Rectal smooth muscle tissue (tissue), 1 donor: Measurements from ENCODE around the gene CCDC181.

ENCODE experiments used
- H3K27ac ChIP-seq: one replicate; pipeline ENCODE4 v1.7.0; 2013; ENCODE audit warnings: low read depth, low read length, inconsistent platforms
- H3K27me3 ChIP-seq: one replicate; pipeline ENCODE4 v1.7.0; 2013; ENCODE audit warnings: low read length; ENCODE audit not compliant: control insufficient read depth, insufficient read depth
- H3K36me3 ChIP-seq: one replicate; pipeline ENCODE4 v1.7.0; 2013; ENCODE audit warnings: low read length; ENCODE audit not compliant: control insufficient read depth, insufficient read depth
- H3K4me1 ChIP-seq: one replicate; pipeline ENCODE4 v1.7.0; 2013; ENCODE audit warnings: low read length; ENCODE audit not compliant: control insufficient read depth, insufficient read depth
- H3K4me3 ChIP-seq: one replicate; pipeline ENCODE4 v1.7.0; 2013; ENCODE audit warnings: low read length
- H3K9ac ChIP-seq: one replicate; pipeline ENCODE4 v1.7.0; 2013; ENCODE audit warnings: low read length

The CCDC181 gene

DNA sequence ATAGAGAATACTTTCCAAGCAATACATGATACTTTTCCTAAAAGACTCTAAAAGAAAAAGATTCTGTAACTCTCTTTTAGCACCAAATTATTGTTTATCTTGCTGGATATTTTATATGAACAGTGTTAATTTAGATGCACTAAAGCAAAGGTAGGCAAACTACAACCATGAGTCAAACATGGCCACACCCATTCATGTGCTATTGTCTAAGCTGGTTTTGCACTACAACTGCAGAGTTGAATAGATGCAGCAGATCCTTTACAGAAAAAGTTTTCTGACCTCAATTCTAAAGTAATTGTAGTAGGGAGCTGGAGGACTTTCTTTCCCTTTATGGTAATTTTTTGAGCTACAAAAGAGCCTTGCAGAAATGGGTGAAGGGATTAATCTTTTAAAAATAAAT lies 39.9 kb downstream of the CCDC181 start:
- Histone ChIP-seq H3K27me3 (no peaks in the 10 kb centered on the region), H3K27ac (no peak overlapping the region), H3K36me3 (peaks cover 11% of the 10 kb centered on the region)

DNA sequence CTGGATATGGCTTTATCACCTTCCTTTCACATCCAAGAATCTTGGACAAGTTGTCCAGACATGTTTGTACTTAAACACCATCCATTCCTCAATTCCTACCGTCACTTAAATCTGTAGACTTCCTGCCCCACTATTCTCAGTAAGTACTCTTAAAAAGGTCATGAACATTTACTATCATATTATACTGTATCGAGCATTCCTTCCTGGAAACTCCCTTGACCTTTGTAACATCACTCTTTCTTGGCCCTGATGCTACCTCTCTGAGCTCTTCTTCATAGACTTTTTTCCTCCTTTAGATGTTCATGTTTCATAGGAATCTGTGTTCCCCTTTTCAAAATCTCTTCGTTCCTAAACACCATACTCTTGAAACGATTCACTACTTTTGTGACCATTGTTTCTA lies 43.8 kb downstream of the CCDC181 start:
- H3K9ac ChIP-seq, result no peak overlapping the region
- no peak overlapping the region for H3K27ac ChIP-seq
- peaks cover 6% of the 10 kb centered on the region for H3K36me3 ChIP-seq
- no peaks in the 10 kb centered on the region for H3K27me3 ChIP-seq
- H3K4me1 ChIP-seq, result no peaks in the 10 kb centered on the region
- no peak overlapping the region for H3K4me3 ChIP-seq

More for the DNA sequence above, 39.9 kb downstream of the CCDC181 start:
- Histone ChIP-seq H3K4me1 (no peaks in the 10 kb centered on the region), H3K9ac (no peak overlapping the region), H3K4me3 (no peak overlapping the region)

DNA sequence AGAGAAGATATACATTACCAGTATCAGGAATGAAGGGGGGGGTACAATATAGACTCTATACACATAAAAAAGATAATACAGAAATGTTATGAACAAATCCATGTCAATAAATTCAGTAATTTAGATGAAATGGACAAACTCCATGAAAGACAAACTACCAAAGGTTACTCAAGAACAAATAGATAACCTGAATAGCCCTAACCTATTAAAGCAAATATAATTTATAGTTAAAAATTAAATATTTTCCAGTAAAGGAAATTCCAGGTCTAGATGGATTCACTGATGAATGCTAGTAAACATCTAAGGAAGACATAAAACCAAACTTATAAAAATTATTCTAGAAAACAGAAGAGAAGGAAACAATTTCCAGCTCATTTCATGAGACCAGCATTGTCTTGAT lies 46.1 kb downstream of the CCDC181 start:
- Histone ChIP-seq H3K36me3 (peaks cover 9% of the 10 kb centered on the region), H3K4me1 (no peaks in the 10 kb centered on the region), H3K27me3 (no peaks in the 10 kb centered on the region), H3K9ac (no peak overlapping the region), H3K4me3 (no peak overlapping the region), H3K27ac (no peak overlapping the region)

DNA sequence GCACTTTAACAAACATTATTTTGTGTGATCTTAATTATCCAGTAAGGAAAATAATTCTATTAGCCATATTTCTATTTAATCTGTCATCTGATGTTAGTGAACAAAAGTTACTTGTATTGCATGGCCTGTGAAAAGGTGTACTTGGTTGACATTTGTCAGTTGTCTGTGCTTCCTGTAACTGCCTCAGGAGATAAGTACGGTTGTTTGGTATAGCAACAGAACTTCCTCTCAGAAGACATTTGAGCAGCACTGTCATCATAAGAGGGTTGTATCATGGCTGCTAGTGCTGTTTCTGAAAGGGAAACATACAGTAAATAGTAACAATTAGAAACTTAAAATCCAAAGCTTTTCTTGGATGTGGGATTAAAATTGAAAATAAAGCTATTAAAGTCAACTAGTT lies 55.9 kb downstream of the CCDC181 start:
- H3K27me3 ChIP-seq, result no peaks in the 10 kb centered on the region
- peaks cover 4% of the 10 kb centered on the region for H3K4me1 ChIP-seq
- H3K4me3 ChIP-seq, result no peak overlapping the region
- no peak overlapping the region for H3K27ac ChIP-seq
- no peak overlapping the region for H3K9ac ChIP-seq
- H3K36me3 ChIP-seq, result peaks cover 4% of the 10 kb centered on the region

DNA sequence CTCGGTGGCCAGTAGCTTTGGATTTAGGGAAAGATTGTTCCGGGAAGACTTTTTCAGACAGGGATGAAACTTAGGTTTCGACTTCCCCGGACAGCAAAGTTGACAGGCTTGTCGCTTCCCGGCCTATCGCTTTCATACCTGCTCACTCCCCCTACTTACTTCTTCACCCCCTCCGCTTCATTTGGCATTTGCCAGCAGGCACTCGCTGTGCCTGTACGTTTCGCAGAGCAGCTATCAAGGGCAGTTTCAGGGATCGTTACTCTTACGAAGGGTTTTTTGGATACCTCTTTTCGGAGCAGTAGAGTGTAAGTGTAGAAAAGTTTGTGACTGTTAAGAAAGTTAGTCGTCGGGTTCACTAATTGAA lies 58.9 kb downstream of the CCDC181 start:
- Histone ChIP-seq H3K27me3 (no peaks in the 10 kb centered on the region), H3K4me1 (peaks cover 4% of the 10 kb centered on the region), H3K27ac (peak overlapping the region; percentile 89), H3K36me3 (peaks cover 4% of the 10 kb centered on the region), H3K4me3 (peak overlapping the region; percentile 92), H3K9ac (peak overlapping the region; percentile 76)

DNA sequence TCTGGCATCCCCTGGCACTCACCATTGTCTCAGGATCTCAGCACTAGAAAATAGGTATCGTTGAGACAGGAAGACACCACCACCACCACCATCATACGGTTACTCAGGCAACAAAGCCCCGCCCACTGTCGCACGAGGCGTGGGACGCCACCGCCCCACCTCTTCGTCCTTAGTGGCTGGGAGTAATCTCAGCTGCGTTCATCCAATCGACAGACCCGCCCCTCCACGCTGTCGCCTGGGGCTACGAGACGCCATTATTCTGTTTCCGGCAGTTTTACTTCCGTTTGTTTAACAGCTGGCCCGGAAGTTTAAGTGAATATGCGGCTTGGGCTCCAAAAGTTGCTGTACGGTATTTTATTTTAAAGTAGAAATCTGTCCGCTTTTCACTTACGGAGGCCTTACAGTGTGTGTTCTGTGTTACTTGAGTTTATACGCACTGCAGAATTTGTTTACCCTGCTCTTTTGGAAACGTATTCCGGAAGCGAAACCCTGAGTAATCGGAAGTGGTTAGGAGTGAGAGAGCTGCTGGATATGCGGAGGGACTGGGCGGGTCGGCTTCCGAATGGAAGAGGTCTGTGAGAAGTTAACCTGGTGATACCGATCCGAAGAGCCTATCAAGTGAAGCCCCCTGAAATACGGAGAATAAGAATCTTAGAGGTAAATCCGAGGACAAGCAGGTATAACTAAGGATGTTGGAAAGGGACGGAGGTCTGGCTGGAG lies 59.4 kb downstream of the CCDC181 start, which contains the start of the genes BLZF1 and NME7:
BLZF1 (plus strand) TSS at position 510 of the 720 bp plus-strand sequence. CDS start 1,328 bp downstream, outside the sequence.
NME7 (minus strand) TSS at position 112 of the 720 bp plus-strand sequence; CDS start at position 25, 87 bp downstream.
- peak within 1 kb of the TSS; percentile 76 for H3K9ac ChIP-seq
- no peaks in the 10 kb centered on the region for H3K27me3 ChIP-seq
- H3K4me1 ChIP-seq, result peaks cover 4% of the 10 kb centered on the region
- peak within 1 kb of the TSS; percentile 92 for H3K4me3 ChIP-seq
- H3K27ac ChIP-seq, result peak within 1 kb of the TSS; percentile 89
- peaks cover 4% of the 10 kb centered on the region for H3K36me3 ChIP-seq

DNA sequence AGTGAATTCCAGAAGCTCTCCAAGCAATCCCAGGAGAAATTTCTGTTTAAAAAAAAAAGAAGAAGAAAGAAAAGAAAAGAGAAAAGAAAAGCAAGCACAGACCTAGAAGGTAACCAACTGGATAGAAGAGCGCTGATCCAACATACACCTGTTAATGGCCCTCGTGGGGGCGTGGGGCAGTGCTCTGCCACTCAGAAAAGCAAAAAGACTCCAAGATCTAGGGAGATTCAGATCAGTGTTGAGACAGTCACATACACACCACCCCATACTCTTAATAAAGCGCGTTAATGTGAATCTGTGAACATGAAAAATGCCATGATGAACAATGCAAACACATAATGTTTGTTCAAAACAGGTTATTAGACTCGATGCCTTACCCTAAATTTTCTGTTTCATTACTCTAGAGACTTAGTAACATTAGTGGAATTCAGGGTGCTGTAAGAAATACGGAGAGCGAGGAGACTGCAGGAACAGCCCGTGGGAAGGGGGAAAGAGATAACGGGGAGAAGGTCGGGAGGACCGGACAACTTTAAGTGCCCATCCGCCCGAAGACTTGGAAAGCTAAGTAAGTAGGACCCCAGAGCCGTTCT lies 60.1 kb downstream of the CCDC181 start:
- H3K27ac ChIP-seq, result peak overlapping the region; percentile 89
- H3K9ac ChIP-seq, result no peak overlapping the region
- peak overlapping the region; percentile 92 for H3K4me3 ChIP-seq
- no peaks in the 10 kb centered on the region for H3K27me3 ChIP-seq
- peaks cover 4% of the 10 kb centered on the region for H3K4me1 ChIP-seq
- H3K36me3 ChIP-seq, result peaks cover 4% of the 10 kb centered on the region

DNA sequence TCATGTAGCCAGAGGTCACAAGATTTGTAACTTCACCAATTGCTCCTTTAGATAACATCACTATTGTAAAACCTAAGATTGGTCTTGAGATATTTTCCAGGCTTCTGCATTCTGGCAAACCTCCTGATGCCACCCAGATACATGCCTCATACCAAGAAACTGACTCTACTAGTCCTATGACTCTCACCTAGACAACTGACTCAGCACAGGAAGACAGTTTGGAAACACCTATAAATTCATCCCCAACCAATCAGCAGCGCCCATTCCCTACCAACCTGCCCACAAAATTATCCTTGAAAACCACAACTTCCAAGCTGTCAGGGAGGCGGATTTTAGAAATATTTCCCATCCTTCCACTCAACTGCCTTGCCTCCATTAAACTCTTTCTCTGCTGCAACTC lies 62.3 kb downstream of the CCDC181 start:
- Histone ChIP-seq H3K4me3 (no peak overlapping the region), H3K9ac (no peak overlapping the region), H3K27me3 (no peaks in the 10 kb centered on the region), H3K36me3 (peaks cover 3% of the 10 kb centered on the region), H3K27ac (no peak overlapping the region), H3K4me1 (peaks cover 4% of the 10 kb centered on the region)

DNA sequence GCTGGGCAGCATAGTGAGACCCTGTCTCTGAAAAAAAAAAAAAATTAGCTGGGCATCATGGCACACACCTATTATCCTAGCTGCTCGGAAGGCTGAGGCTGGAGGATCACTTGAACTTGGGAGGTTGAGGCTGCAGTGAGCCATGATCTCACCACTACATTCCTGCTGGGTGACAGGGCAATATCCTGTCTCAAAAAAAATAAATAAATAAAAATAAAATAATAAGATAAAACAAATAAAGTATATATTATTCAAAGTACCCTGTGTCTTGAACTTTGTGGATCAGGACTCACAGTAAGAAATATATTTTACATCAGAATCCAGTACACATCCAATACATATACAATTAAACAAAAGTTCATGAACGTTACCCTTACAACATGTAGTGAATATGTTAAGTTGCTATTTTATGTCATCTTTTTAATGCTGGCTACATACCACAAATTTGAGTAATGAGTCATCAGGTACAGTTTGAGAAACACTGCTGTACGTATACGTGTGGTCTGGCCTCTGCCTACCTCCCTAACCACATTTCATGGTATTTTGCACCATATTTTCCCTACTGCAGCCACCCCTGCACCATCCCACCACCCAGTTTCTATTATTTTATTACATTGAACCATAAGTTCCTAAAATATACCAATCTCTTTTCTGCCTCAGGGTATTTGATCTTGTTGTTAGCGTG lies 64.1 kb downstream of the CCDC181 start:
- Histone ChIP-seq H3K4me3 (no peak overlapping the region), H3K27me3 (no peaks in the 10 kb centered on the region), H3K4me1 (peaks cover 4% of the 10 kb centered on the region), H3K9ac (no peak overlapping the region), H3K27ac (no peak overlapping the region), H3K36me3 (no peaks in the 10 kb centered on the region)

DNA sequence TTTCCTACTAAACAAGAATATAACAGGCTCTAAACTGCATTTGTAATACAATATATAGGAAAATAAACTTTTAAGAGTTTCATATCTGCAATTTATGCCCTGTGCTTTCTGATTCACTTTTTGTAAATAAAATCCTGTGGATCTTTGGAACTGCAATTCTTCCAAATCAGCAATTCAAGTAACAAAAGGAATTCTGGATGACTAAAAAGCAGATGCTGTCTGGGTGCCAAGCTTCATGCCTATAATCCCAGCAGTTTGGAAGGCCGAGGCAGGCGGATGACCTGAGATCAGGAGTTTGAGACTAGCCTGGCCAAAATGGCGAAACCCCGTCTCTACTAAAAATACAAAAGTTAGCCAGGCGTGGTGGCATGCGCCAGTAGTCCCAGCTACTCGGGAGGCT lies 66.0 kb downstream of the CCDC181 start:
- Histone ChIP-seq H3K4me1 (no peaks in the 10 kb centered on the region), H3K4me3 (no peak overlapping the region), H3K27me3 (no peaks in the 10 kb centered on the region), H3K36me3 (no peaks in the 10 kb centered on the region), H3K9ac (no peak overlapping the region), H3K27ac (no peak overlapping the region)

DNA sequence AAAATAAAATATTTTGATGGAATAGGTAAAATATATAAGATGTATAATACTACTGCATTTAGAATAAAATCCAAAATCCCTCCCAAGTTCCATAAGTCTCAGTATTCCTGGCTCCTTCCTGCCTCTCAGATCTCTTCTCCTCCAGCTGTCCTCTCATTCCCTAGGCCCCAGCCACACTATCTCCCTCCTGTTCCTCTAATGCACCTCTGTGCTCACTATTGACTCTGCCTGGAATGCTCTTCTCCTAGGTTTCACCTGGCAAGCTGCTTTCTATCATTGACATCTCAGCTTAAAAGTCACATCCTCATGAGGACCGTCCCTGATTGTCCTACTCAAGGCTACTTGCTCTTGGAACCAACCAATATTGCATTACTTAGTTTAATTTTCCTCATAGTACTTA lies 66.9 kb downstream of the CCDC181 start:
- H3K36me3 ChIP-seq, result no peaks in the 10 kb centered on the region
- no peak overlapping the region for H3K27ac ChIP-seq
- no peak overlapping the region for H3K4me3 ChIP-seq
- no peaks in the 10 kb centered on the region for H3K4me1 ChIP-seq
- H3K9ac ChIP-seq, result no peak overlapping the region
- no peaks in the 10 kb centered on the region for H3K27me3 ChIP-seq

DNA sequence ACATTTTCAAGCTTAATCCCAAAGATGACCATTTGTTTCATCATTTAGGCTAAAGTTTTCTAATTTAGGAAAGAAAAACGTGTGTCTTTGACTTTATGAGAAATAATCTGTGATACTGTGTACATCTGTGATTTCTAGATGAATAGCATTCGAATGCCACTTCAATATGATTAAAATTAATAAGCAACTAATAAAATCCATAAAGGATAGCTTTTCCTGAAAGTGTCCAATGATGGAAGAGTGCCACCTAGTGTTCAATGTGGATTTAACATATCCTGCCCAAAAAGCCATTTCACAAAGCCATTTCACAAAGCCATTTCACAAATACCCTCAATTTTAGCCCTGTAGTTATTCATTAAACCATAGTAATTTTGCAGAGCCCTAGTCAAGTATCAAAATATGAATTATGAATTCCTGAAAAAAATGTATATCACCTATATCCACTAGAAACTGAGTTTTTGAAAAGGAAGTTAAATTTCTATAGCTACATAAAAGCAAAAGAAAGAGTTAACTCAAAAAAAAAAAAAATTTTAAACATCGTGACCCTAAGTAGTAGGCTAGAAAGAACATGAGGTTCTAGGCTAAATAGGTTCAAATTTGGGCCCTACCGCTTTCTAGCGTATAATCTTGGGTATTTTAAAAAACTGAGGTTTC lies 78.8 kb downstream of the CCDC181 start:
- H3K27me3 ChIP-seq, result no peaks in the 10 kb centered on the region

More for the DNA sequence above, 78.8 kb downstream of the CCDC181 start:
- H3K4me1 ChIP-seq, result no peaks in the 10 kb centered on the region
- H3K27ac ChIP-seq, result no peak overlapping the region
- H3K36me3 ChIP-seq, result no peaks in the 10 kb centered on the region
- no peak overlapping the region for H3K4me3 ChIP-seq
- H3K9ac ChIP-seq, result no peak overlapping the region
